Measurements from ENCODE around the gene SLC35G2.

- TF ChIP-seq CTCF (IDR thresholded peaks at IDR 0.05; ENCODE audit: poor library complexity) (no peak), EZH2 (IDR thresholded peaks at IDR 0.05; ENCODE audit: borderline replicate concordance) (no peak), EZH2phosphoT487 (IDR thresholded peaks at IDR 0.05; ENCODE audit: low read depth, severe bottlenecking, unreplicated experiment) (no peak)
Measured at GRCh38 chr3:136805795-136806194, 13.1 kb upstream of the SLC35G2 start.

All from hepatocyte (in vitro differentiated cells).